SK-N-MC (cell line): ENCODE data around the gene RYR1.

Source experiments
- EZH2 ChIP-seq: fragments of 200-600 bp; sonication (generic); IDR thresholded peaks from one replicate; pipeline ENCODE4 v1.6.1; 2017; ENCODE audit warnings: antibody characterized with exemption
- POLR2AphosphoS5 ChIP-seq: IDR thresholded peaks from 2 replicates; pipeline ENCODE4 v1.6.1; 2012; ENCODE audit warnings: mild to moderate bottlenecking, low read depth, low read length, borderline replicate concordance

- TF ChIP-seq POLR2AphosphoS5 (no peak), EZH2 (no peak)
Observed at GRCh38 chr19:38519988-38520387, 86.5 kb downstream of the RYR1 start.
